ENCODE measurements around the gene MIPOL1.
"Not testable (repeated sequence)": the region's sequence is repeated elsewhere in the genome, so short reads cannot be mapped to it uniquely, and the experiment has no call there.

Gene MIPOL1

DNA sequence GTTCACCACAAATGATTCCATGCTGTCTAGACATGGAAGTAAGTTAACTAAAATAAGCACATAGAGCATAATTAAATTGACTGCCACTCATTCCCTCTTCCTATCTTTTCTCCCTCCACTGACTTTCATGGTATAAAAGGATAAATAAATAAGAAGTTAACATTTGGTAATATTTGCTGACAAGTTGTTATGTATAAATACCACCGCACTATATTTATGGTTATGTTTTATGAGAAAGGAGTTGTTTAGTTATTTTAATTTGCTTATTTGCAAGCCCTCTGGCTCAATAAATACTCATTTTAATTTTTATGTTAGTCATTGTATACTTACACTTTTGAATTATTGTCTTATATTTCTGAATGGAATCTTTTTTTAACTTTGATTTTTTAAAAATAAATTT is 113.5 kb downstream of the MIPOL1 start:
- TF ChIP-seq, protein P1, sequence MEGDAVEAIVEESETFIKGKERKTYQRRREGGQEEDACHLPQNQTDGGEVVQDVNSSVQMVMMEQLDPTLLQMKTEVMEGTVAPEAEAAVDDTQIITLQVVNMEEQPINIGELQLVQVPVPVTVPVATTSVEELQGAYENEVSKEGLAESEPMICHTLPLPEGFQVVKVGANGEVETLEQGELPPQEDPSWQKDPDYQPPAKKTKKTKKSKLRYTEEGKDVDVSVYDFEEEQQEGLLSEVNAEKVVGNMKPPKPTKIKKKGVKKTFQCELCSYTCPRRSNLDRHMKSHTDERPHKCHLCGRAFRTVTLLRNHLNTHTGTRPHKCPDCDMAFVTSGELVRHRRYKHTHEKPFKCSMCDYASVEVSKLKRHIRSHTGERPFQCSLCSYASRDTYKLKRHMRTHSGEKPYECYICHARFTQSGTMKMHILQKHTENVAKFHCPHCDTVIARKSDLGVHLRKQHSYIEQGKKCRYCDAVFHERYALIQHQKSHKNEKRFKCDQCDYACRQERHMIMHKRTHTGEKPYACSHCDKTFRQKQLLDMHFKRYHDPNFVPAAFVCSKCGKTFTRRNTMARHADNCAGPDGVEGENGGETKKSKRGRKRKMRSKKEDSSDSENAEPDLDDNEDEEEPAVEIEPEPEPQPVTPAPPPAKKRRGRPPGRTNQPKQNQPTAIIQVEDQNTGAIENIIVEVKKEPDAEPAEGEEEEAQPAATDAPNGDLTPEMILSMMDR (IDR thresholded peaks at IDR 0.05; ENCODE audit: insufficient read depth, low read depth, low read length, missing control alignments) = no peak
- no peak for DNase-seq (ENCODE audit: low read depth)
- H3K4me3 ChIP-seq (ENCODE audit: low read length) = no peak overlapping the region

DNA sequence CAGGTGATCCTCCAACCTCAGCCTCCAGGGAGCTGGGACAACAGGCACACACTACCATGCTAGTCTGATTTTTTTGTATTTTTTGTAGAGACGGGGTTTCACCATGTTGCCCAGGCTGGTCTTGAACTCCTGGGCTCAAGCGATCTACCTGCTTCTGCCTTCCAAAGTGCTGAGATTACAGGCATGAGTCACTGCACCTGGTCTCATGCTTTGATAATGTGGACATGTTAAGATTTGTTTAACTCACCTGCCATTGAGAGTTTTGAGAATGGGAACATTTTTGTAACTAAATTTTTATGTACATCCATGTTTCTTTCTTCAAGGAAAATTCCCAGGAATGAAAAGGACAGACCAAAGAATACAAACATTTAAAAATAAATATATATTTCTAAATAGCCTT is 121.2 kb downstream of the MIPOL1 start:
- H3K4me3 ChIP-seq (ENCODE audit: low read length) = no peak overlapping the region
- TF ChIP-seq, protein P1 (IDR thresholded peaks at IDR 0.05; ENCODE audit: insufficient read depth, low read depth, low read length, missing control alignments) = no peak
- DNase-seq (ENCODE audit: low read depth) = peak; percentile 72

DNA sequence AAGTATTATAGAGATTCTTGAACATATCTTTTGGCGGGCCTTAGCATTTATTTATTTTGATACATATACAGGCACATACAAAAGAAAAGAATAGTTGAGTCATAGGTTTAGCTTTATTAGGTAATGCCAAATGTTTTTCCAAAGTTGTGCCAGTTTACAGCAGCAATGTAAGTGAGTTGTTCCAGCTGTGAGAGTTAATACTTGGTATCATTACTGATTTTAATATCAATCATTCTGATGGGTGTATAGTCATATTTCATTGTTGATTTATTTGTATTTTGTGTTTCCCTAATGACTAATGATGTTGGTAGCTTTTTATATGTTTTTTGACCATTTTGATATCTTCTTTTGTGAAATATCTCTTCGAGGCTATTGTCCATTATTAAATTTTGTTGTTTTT is 122.4 kb downstream of the MIPOL1 start:
- peak; percentile 42 for DNase-seq (ENCODE audit: low read depth)
- TF ChIP-seq, protein P1 (IDR thresholded peaks at IDR 0.05; ENCODE audit: insufficient read depth, low read depth, low read length, missing control alignments) = no peak
- H3K4me3 ChIP-seq (ENCODE audit: low read length) = no peak overlapping the region

DNA sequence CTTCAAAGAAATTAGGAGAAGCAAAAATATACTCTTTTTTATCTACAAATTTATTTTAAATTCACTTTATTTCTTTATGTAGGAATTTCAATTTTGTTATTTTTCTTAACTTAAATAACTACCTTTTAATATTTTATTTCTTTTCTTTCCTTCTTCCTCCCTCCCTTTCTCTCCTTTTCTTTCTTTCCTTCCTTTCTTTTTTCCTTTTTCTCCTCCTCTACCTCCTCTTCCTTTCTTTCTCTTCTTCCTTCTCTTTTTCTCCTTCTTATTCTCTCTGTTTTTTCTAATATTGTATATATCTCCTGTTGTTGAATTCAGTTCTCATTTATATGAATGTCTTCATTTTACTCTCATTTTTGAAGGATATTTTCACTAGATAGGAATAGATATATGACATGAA is 127.6 kb downstream of the MIPOL1 start:
- TF ChIP-seq, protein P1 (IDR thresholded peaks at IDR 0.05; ENCODE audit: insufficient read depth, low read depth, low read length, missing control alignments) = no peak
- no peak for DNase-seq (ENCODE audit: low read depth)
- no peak overlapping the region for H3K4me3 ChIP-seq (ENCODE audit: low read length)

DNA sequence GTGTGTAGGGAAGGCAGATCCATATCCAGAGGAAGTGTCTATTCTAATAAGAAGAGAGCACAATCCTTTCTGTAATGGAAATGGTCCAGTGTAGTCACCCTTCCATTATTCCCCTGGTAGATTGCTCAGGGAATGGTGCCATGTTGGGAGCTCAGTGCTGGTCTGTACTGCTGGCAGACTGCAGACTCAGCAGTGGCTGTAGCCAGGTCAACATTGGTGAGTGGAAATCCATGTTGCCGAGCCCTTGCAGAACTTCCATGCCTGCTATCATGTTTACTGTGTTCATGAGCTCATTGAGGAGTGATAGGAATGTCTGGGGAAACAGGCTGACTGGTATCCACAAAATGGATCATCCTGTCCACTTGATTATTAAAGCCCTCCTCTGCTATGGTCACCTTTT is 128.7 kb downstream of the MIPOL1 start:
- TF ChIP-seq, protein P1 (IDR thresholded peaks at IDR 0.05; ENCODE audit: insufficient read depth, low read depth, low read length, missing control alignments) = no peak
- H3K4me3 ChIP-seq (ENCODE audit: low read length) = no peak overlapping the region
- no peak for DNase-seq (ENCODE audit: low read depth)

DNA sequence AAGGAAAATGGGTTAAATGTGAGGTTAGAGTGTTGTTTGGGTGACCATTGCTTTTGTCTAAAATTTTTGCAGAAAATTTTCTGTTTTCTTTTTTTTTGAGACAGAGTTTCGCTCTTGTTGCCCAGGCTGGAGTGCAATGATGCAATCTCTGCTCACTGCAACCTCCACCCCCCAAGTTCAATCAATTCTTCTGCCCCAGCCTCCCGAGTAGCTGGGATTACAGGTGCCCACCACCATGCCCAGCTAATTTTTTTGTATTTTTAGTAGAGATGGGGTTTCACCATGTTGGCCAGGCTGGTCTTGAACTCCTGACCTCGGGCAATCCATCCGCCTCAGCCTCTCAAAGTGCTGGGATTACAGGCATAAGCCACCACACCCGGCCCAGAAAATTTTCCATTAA is 130.2 kb downstream of the MIPOL1 start:
- not testable (repeated sequence) for DNase-seq (ENCODE audit: low read depth); H3K4me3 ChIP-seq (ENCODE audit: low read length)

DNA sequence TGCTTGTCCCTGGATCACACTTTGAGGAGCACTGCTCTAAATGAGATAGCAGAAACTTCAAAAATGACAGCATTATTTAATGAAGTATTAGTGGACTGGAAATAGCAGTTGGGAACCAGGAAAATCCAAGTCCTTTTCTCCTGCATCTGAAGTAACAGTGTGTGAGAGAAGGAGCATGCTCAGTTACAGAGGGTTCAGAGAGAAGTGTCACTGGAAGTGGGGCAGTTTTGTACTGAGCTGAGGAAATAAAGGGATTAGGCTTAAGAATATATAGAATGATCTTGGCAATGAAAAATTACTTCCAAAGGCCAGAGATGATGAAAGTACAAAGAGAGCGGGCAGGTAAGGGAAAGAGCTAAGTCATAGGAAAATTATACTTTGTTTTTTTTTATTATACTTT is 130.9 kb downstream of the MIPOL1 start:
- TF ChIP-seq, protein P1 (IDR thresholded peaks at IDR 0.05; ENCODE audit: insufficient read depth, low read depth, low read length, missing control alignments) = no peak

More for the DNA sequence above, 130.9 kb downstream of the MIPOL1 start:
- no peak overlapping the region for H3K4me3 ChIP-seq (ENCODE audit: low read length)
- DNase-seq (ENCODE audit: low read depth) = no peak
